GM10266 (cell line): ENCODE data around the gene CD55.

Source experiments
- DNase-seq: peaks from one replicate; pipeline ENCODE4 v3.0.0; 2012; ENCODE audit errors: extremely low spot score
- TF ChIP-seq, protein P1 (sequence below): IDR thresholded peaks from 2 replicates; pipeline ENCODE4 v1.5.1; 2012; ENCODE audit warnings: mild to moderate bottlenecking, low read depth; ENCODE audit not compliant: control insufficient read depth, insufficient read depth; ENCODE audit errors: missing control alignments

CD55 gene

DNA sequence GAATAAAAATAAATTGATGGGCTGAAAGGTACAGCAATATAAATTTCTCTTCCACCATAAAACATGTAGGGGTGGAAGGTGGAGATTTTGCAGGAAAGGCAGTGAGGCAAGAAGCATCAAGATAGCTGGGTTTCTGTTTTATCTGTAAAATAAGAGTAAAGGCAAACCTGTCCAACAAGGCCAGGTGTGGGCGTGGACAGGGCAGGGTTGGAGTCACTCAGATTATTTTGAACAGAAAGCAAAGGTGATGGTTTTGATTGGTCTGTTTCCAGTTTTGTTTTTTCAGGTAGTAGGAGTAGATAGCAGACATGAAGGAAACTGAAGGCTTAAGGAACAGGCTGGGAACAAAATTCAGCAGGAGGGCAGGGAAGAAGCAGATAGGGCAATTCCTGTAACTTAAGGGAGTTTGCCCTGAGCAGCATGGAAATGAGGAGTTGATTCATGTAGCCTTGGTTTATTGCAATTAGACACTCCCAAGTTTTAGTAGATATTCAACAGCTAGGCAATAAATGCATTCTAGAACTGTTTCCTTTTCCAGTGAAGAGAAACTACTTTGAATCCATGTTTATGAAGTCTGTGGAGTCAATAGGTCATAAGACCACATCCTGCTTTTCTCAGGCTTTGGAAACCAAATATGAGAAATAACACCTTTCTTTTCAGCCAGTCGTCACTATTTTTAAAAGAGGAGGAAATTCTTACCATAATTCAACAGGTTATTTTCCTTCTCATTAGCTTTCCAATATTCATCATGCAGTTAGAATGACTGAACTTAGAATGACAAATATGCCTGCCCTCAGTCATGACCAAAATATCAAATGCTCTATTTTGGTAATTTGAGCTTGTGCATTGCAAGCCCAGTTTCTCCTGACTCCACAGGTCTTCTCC lies 38.7 kb upstream of the CD55 start:
- TF ChIP-seq, protein P1, sequence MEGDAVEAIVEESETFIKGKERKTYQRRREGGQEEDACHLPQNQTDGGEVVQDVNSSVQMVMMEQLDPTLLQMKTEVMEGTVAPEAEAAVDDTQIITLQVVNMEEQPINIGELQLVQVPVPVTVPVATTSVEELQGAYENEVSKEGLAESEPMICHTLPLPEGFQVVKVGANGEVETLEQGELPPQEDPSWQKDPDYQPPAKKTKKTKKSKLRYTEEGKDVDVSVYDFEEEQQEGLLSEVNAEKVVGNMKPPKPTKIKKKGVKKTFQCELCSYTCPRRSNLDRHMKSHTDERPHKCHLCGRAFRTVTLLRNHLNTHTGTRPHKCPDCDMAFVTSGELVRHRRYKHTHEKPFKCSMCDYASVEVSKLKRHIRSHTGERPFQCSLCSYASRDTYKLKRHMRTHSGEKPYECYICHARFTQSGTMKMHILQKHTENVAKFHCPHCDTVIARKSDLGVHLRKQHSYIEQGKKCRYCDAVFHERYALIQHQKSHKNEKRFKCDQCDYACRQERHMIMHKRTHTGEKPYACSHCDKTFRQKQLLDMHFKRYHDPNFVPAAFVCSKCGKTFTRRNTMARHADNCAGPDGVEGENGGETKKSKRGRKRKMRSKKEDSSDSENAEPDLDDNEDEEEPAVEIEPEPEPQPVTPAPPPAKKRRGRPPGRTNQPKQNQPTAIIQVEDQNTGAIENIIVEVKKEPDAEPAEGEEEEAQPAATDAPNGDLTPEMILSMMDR = no peak
- no peak for DNase-seq

DNA sequence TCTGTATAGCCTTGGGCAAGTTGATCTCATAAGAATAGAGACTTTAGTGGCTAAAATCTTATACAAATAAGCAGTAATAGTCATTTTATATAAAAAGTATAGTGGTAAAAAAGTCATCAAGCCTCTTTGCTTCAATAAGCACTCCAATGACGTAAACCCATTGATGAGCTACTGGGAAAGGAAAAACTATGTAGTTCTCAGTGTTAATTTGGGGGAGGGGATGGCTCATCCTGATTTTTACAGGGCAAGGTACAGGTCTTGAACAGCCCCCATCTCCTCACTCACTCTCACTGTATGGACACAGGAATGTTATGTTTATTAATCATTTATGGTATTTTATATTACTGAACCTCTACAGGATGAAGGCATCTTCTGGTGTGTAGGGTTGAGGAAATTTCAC lies 38.1 kb upstream of the CD55 start:
- TF ChIP-seq, protein P1 = no peak
- DNase-seq = no peak

DNA sequence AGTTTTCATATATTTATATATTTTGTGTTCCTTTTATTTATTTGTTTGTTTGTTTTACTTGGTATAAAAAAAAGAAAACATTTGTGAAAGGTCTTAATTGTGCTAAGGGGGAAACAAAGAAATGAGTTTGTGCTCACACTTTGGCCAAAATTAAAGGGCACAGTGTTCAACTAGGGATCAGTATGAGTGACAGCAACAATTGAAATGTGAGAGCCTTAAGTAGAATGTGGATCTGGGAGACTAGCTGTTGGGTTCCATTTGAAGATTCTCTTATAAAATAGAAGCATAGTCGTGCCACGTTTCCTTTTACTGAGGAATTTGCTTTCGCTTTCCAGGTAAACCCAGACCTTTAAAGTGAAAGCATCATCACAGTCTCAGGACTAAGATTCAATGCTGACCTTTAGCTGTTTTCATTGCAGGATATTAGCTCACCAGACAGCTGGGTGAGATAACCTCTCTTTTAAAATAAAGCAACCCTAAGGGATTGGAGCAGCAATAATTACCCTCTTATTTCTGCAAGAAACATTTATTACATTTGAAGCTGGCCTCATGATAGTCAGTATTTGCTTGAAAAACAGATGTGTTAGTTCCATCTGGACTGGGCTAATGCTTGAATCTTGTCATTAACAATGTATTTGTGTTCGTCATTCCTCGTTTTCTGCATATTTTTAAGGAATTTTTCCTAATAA lies 37.1 kb upstream of the CD55 start:
- DNase-seq = no peak
- TF ChIP-seq, protein P1 = no peak

DNA sequence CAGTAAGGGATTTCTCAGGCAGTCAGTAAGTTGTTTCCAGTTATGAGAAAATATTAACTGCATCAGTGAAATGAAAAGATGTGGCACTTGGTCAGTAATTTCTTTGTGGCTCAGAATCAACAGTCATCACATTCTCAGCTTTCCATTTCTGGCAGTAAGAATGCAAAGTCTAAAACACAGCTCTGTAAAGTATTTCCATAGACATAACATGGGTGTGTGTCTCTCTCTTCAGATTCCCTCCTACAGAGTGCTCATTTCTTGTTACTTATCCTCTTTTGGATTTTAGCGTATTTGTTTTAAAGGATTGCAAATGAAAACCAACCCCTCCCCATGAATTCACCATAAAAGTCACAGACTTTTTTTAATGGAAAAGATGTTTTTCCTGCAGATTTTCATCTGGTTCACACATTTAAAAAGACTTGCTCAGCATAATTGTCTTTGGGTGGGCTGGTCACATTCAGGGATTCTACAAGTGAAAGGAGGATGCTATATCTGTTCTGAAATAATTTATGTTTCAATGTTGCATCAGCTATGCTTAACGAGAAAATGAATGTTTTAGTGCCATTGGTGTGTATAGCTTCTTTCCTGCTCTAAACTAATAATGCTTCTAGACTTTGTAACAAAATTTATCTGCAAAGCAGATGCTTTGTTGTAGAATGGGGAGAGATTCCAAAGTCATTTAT lies 34.6 kb upstream of the CD55 start:
- TF ChIP-seq, protein P1 = no peak
- DNase-seq = no peak

DNA sequence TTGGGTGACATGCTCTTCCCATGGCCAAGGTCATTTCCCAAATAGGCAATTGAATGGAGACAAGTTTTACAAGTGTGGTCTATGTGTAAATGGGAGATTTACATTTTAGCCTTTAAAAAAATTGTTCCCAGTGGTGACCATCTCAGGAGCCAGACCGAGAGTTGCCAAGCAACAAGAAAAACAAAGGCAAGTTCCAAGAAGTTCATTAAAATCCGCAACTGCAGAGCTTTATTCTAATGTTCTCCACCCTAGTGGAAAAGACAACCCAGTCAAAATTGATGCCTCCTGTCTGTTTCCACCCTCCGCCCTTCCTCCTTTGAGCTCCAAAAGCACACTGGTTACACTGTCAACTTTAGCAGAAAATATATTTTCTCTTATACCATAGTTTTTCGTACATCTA lies 33.2 kb upstream of the CD55 start:
- TF ChIP-seq, protein P1 = no peak
- DNase-seq = no peak

DNA sequence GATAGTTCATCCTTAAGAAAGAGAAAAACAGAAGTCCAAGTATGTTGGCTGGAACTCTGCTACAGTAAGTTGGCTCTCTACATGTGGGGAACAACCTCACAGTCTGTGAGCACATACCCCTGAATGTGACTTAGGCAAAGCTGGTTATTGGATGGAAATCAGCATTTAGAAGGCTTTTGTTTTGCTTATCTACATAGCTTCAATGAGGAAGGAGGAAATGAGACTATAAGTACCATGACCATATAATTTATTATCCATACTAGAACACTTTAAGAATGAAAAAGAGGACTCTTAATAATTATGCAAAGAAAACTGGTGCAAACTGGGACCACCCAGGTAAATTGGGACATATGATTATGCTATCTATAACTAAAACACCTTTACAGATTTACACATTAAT lies 31.7 kb upstream of the CD55 start:
- no peak for DNase-seq
- TF ChIP-seq, protein P1 = no peak
